HL-60/S4 (cell line): ENCODE results near the gene COA8.

Experiments used
- in situ Hi-C: fragments of 300-500 bp; cut with MboI; formaldehyde crosslinking; loops from 2 replicates; pipeline ENCODE4 v1.14.3; 2022; ENCODE audit warnings: low sequenced_read_pairs

The COA8 gene, protein sequence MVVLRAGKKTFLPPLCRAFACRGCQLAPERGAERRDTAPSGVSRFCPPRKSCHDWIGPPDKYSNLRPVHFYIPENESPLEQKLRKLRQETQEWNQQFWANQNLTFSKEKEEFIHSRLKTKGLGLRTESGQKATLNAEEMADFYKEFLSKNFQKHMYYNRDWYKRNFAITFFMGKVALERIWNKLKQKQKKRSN

DNA sequence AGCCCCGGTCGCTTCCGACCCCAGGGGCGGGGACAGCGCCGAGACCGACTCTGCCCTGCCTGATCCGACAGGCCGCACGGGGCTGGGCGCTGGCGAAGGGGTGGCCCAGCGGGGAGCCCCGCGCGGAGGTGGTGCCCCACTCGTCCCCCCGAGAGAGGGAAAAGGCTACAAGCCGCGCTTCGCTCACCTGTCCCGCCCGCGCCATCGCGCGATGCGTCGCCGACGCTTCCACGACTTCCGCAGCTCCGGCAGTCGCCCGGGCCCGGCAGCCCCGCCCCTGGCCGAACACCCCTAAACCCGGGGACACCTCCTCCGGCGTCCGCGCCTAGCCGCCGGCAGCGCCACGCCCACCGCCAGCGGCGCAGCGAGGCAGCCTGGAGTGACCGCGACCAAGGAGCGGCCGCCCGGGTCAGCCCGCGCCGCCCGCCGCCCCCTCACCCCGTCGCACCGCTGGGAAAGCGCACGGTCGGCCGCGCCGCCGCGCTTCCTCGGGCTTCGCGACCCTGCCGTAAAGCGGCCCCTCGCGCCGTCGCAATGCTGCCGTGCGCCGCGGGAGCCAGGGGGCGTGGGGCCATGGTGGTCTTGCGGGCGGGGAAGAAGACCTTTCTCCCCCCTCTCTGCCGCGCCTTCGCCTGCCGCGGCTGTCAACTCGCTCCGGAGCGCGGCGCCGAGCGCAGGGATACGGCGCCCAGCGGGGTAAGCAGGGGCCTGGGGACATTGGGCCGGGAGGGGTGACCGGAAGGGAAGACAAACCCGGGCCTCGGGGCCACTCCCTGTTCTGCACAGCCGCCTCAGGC, at the start of gene COA8, which contains the start of gene BAG5:
COA8 (plus strand) TSS at position 532 of the 797 bp plus-strand sequence; CDS start at position 574, 42 bp downstream.
BAG5 (minus strand) TSS at position 229 of the 797 bp plus-strand sequence. CDS start 1,493 bp downstream, outside the sequence.
- in situ Hi-C loops = no loop called here

DNA sequence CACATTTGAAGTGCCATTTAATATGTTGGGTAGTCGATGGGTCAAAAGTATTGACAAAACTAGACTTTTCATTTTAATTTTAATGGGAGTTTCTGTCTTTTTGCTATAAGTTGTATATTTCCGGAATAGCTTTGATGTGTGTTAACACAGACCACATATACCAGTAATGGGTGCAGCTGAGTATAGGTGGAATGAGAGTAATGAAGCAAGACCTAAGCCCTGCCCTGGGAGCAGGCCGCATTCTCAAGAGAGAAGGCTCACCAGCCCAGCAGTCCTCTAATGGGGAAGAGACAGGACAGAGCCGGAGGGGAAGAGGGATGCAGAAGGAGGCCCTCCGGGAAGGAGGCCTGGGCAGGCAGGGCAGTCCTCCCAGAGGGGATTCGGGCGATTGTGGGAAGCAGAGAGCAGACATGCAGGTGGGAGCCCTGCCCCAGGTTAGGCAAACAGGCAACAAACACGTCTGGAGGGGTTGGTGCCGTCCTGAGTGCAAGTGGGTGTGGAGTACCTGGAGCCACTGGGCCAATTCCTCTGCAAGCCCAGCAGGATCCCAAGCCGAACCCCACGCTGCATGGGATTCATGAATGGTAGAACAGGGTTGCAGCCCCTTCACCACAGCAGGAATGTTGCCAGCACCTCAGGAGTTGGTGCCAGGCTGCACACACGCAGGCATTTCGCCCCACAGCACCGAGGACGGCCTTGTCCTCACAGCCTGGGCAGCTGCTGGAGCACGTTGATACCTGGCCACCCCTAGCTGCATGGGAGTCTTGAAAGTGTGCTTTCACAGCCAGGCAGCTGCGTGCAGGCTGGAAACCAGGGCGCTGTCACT, 48.0 kb upstream of the COA8 start:
- in situ Hi-C loops = no loop called here

DNA sequence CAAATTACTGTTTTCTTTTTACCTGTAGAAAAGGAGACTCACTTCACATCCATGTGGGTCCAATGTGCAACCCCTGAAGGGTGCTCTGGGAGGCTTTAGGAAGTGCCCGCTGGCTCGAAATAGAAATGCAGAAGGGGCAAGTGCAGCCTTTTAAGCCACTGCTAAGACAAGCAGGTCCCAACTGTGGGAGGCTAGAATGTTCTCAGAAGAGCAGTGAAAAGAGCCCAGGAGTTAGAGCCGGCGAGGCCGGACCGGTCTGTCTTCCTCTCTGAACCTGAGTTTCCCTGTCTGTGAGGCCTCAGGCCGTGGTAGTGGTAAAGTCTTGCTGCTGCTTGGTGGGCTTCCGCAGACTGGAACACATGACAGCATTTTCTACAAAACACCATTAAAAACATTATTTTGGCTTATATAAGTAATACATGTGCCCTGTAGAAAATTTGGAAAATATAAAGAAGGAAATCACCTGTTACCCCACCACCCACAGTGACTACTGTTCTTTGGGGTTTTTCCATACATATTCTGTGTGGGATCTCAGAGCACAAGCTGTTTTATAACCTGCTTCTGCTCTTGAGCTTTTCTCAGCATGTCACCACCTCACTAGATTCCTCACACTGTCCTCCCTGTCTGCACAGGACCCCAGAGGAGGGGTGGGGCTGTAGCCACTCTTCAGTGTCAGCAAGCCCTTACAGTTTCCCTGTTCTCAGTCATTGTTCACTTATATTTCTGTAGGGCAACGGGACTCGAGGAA, 46.2 kb upstream of the COA8 start:
- in situ Hi-C loops = no loop called here

DNA sequence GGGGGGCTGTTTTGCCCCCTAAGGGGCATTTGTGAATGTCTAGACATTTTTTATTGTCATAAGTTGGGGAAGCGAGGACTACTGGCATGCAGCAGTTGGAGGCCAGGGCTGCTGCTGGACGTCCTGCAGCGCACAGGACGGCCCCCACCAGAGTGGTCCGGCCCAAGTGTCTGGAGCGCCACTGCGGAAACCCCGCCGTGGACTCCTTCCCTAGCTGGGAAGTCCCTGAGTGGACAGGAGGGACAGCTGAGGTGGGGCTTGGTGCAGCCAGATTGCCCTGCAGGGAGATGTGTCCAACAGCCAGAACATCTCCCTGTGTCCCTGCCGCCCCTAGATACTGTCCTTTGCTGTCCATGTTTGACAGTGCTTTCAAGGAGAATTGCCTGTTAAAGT, 45.6 kb upstream of the COA8 start:
- in situ Hi-C loops = no loop called here

DNA sequence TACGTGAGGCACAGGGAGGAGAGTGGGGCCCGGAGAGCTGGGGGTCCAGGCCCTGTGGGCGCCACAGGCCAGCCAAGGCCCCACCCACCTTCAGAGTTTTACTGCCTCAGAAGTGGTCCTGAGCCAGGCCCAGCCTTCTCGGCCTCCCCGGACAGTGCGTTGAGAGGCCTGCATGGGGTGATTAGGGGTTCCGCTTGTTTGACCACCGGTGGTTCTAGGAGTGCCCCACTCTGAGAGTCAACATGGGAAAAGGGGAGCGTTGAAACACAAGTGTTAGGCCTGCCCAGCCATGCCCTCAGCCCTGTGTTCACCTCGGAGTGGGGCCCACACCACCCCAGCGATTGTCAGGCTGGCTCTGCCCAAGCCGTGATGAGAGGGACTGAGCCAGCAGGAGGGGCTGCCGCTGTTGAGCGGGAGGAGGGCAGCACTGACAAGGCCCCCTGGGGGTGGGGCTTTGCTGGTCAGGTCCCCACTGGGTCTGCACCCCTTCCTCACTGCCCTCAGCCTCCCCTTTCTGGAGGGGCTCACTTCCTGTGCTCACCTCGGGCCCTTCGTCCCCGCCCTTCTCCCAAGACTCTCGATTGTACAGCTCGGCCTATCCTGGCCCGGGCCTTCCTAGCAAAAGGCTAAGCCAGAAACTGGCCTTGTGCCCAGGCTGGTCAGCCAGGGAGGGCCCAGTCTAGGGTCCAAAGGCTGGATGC, 44.9 kb upstream of the COA8 start:
- in situ Hi-C loops = no loop called here

DNA sequence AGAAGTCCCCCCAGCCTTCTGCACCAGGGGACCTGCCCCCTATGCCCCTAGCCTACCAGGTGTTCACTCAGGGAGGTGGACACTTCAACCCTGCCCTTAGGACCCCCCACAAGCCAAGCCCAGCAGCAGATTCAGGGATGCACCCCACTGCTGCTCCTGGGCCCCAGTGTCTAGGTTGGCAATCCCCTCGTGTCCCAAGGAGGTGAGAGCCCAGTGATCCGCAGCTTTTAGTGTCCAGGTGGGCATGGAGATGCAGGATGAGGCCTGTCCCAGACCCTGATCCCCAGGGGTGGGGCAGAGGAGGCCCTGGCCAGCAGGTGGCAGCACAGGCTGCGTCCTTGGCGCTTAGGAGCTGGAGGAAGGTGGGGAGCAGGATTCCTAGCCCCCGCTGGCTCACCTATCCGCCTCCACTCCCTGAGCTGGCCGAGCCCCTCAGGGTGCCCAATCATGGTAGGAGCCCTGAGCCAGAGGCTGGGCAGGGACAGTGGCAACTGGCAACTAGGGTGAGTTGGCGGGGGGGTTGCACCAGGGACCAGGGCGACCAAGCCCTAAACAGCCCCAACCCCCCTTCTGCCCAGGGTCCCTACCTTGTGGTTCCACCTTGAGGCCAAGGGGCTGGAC, 44.2 kb upstream of the COA8 start:
- in situ Hi-C loops = no loop called here

DNA sequence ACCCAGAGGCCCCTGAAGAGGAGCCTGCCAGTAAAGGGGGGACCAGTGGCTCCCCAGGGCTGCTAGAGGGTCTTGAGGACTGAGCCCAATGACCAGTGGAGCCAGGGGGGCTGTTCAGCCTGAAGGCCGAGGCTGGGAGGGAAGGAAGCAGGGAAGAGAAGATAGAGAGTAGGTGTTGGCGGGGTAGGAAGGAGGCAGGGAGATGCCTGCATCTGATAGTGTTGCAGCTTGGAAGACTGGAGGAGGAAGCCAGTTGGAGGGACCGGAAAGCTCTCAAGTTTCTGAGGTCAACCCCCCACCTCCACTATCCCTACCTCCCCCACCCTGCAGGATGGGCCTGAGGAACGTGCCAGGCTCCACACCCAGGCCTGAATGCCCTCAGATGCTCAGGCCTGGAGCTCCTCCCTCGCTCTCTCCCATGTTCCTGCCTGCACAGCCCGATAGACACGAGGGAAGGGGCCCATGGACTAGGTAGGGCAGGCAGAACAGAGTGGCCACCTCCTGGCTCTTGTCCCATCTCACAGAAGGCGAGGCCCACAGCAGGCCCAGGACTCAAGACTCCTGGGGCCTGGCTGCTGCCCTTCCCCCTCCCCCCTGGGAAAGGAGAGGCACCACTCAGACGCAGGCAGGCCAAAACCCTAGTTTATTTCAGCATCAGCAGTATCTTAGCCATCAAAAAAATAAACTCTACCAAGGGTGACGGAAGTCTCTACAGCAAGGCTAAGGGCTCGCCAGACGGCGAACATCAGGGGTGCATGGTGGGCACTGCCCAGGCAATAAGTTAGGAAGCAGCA, 43.5 kb upstream of the COA8 start:
- in situ Hi-C loops = no loop called here

DNA sequence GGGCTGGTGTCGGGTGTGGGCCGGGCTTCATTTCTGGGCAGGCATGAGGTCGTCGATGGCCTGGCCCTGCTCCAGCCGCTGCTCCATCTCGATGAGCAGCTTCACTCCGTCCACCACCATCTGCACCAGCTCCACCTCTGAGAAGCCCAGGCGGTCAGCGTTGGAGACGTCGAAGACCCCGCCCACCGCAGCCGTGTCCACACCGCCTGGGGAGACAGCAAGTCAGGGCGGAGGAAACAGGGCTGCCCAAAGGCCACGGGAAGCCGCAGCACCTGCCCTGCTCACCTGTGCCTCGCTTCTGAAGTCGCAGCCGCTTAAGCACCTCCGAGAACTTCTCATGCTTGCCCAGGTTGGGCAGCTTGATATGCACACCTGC, 42.9 kb upstream of the COA8 start:
- in situ Hi-C loops = no loop called here

DNA sequence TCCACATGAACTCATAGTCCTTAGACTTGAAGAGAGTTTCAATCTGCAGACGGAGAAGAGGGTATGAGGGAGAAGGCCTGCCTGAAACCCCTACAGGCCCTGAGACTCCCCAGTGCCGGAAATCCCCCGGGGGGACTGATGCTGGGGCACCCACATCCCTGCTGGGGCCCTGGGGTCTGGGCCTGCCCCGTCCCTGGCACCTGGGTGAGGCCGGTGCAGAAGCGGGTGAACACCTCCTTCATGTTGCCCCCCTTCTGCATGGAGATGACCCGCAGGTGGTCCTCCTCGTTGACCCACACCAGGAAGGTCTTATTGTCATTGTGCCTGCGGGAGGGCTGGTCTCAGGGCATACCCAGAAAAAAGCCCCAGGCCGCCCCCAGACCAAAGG, 42.5 kb upstream of the COA8 start:
- in situ Hi-C loops = no loop called here

DNA sequence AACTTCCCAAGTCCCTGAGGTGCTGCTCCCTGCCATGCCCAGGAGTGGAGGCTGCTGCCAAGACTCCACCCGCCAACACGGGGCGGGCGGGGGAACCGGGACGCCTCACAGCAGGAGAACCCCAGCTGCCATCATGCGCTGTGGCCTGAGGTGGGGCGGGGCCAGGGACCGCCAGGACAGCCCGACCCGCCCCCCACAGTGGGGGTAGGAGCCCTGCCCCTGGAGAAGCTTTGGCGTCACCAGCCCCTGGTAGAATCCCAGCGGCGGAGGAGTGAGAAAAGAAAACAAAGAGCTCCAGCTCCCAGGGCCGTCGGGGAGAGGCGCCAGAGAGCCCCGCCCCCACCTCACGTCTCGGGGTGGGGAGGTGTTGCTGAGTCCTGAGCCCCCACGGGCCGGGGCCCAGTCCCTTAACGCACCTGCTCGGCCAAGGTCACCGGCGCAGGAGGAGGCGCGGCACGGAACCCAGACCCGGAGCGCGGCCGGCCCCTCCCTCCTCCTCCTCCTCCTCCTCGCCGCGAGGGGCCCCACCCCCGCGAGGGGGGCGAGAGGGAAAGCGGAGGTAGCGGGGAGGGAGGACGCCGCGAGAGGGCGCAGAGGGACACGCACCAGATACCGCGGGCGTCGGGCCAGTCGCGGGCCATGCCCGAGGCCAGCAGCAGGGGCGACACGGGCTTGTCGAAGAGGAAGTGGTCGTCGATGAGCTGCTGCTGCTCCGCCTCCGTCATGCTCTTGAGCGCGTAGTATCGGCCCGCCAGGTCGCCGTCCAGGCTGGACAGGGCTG, 41.9 kb upstream of the COA8 start:
- in situ Hi-C loops = no loop called here

DNA sequence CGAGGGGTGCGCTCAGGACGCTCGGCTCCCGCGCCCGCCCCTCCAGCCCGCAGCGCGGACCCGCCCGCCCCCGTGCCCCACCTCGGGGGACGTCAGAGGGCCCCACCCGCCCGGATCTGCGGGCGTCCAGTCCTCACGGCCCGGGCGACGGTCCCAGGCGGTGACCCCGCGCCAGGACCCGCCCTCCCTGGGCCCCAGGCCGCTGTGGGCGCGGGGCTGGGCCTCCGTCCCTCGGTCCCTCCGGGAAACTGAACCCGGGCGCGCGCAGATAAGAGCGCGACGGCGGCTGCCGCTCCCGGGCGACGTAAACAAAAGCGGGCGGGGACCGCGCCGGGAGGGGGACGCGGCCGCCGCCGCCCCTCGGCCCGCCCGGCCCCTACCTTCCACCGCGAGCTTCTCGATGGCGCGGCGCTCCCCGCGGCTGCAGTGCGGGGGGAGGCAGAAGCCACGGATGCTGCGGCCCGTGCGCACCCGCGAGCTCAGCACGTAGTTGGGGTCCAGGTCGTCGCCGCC, 41.3 kb upstream of the COA8 start:
- in situ Hi-C loops = no loop called here

DNA sequence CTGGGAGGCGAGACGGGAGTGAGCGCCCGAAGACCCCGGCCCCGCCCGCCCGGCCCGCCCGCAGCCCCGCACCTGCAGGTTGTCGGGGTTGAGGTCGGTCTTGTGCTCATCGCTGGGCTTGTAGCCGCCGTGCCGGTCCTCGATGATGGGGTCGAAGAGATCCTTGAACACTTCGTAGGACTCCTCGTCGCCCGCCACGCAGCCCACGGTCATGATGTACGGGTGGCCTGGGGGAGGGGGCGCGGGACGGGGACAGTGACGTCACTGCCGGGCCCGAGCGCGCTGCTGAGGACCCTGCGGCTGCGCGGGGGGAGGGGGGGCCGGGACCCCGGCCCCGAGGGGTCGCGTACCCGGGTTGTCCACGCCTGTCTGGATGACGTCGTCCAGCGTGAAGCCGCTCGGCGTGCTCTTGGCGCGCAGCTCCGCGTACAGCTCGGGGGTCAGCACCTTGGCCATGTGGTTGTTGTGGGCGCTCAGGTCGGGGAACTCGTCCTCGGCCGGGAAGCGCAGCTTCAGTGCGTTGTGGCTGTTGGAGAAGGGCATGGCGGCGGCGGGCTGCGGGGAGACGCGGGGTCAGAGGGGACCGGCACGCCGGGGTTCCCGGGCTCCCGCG, 40.7 kb upstream of the COA8 start:
- in situ Hi-C loops = no loop called here

DNA sequence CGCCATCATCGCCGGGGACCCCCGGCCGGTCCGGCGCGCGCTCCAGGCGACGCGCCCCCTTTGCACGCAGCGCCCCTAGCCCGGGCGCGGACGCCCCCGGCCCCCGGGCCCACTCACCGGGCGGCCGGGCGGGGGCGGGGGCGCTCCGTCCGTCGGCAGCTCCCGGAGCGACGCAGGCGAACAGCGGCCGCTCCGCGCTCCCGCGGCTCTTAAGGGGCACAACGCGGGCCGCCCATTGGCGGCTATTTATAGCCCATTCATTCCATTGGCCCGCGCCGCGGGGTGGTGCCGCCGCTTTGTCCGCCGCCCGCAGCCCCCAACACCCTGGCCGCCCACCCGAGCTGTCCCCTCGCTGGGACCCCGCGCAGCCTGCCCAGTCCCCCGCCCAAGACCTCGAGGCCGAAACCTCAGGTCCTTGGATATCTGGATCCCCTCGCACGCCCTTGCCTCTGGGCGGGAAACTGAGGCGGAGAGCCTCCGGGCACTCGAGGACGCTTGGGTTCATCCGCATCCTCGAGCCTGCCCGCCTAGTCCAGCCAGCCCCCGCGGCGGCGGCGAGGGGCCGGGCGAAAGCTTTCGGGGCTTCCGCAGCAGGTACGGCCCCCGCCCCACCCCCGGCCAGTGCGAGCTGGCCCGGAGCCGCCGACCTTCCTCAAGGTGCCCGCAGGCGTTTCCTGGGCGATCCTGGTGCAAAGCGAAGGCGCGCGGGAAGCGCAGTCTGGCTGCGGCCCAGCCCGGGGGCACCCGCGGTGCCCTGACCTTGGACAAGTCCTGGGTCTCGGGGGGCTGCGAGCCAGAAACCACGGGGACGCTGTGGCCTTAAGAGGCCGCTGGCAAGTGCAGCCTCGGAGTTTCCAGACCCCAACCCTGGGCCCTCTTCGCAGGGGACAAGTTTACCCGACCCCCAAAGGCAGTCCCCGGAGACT, 39.8 kb upstream of the COA8 start, which contains the start of gene CKB:
CKB (minus strand) TSS at position 182 of the 926 bp plus-strand sequence. CDS start 337 bp downstream, outside the sequence.
- in situ Hi-C loops = no loop called here

DNA sequence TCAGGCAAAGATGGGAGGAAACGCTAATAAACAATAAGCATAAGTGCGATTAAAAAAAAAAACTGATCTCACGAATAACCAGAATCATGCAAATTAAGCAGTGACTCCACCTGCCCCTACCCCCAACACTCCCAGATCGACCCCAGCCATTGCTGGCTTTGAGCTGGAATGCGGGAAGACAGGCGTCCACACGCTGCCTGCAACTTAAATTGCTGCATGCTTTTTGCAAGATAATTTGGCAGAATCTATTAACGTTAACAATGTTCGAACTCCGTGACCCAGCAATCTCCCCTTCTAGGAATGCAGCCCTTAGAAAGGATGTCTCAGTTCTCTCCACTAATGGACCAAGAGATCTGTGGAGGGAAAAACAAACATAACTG, 39.2 kb upstream of the COA8 start:
- in situ Hi-C loops = no loop called here

DNA sequence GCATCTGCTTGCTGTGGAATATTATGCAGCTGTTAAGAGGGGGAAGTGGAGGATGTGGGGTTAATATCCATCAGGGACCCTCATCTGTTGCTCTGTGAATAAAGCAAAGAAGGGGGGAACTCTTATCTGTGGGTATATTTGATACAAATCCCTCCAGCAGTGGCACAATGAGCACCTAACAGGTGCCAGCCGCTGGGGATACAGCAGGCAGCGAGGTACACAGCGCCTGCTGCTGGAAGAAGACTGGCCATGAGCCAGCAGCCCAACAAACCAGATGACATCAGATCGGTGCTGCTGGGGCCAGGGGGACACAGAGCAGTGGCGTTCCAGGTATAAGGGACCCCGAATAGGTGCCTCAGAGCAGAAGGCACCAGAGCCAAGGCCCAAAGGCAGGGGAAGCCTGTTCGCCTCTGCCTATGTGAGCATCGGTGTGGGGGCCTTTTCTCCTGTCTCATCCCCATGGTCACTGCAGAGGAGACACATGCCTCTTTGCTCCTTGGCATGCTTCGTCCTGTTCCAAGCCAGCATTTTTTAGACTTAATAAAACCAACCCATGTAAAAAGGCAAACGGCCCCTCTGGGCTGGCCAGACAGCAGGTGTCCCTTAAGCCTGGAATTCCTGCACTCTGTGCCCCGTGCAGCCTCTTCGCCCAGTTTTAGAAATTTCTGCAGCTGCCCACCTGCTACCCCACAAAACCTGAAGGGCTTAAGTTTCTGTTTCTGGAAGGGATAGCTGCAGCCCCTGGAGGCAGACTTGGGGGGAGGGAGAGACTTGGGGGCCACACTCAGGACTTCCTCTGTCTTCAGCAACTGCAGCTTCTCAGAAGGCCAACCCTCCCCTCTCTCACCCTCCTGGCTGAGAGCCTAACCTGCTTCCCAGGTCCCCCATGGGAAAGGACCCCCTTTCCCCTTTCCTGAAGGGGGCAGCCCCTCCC, 38.5 kb upstream of the COA8 start:
- in situ Hi-C loops = no loop called here
